Left lung (tissue), 10 donors: ENCODE data around the gene BLMH. TPM values are rescaled to one million over a fixed set of nuclear protein-coding genes. Genes with fewer than 3 reads are reported as not detected.

Source experiments
- ATAC-seq: fragments of 200-7000 bp; cut with Tn5 transposase; one replicate; pipeline ENCODE4 v1.9.1; 2020; ENCODE audit warnings: moderate library complexity
- DNase-seq, 4 donors: peaks; one replicate each; pipeline ENCODE4 v3.0.0-alpha.2; 2013 to 2020
- H3K27ac ChIP-seq, 2 donors: fragments of 200-600 bp; sonication (generic) in 1 of 2; one replicate each; pipeline versions ENCODE4 v1.5.0 to v1.8.0; 2020 to 2021
- H3K27me3 ChIP-seq, 2 donors: fragments of 200-600 bp; sonication (generic) in 1 of 2; one replicate each; pipeline versions ENCODE4 v1.5.0 to v1.8.0; 2020 to 2021
- H3K36me3 ChIP-seq, 2 donors: fragments of 200-600 bp; sonication (generic) in 1 of 2; one replicate each; pipeline versions ENCODE4 v1.5.0 to v1.8.0; 2020 to 2021
- H3K4me1 ChIP-seq, 2 donors: fragments of 200-600 bp; one replicate each; pipeline ENCODE4 v1.8.0; 2021
- H3K4me3 ChIP-seq, 2 donors: fragments of 200-600 bp; sonication (generic) in 1 of 2; one replicate each; pipeline versions ENCODE4 v1.5.0 to v1.8.0; 2020 to 2021; ENCODE audit warnings: mild to moderate bottlenecking in 1 of 2
- H3K9me3 ChIP-seq, 2 donors: fragments of 200-600 bp; sonication (generic) in 1 of 2; one replicate each; pipeline versions ENCODE4 v1.5.0 to v1.8.0; 2020 to 2021
- intact Hi-C, 2 donors: fragments of 100-400 bp; cut with DNase I; formaldehyde crosslinking; loops; one replicate each; pipeline versions ENCODE4 v1.11.2 to v1.14.2; 2022
- polyA plus RNA-seq, 6 donors: library from polyadenylated mRNA; unstranded; fragments of 120-200 nt; gene quantifications; one replicate each; pipeline ENCODE4 v1.2.1, GENCODE V29; 2013; ENCODE audit not compliant: insufficient read length in 6 of 6
- total RNA-seq, 2 donors: library from RNA; stranded (reverse); fragmentation: NEBNext Ultra II Directional; extraction: Animal tissue kit (Norgen Biotek cat#: 25700); gene quantifications; one replicate each; pipeline ENCODE4 v1.2.1, GENCODE V29; 2021
- TF ChIP-seq, protein P1 (sequence below), 2 donors: fragments of 200-600 bp; sonication (generic) in 1 of 2; IDR thresholded peaks; one replicate each; pipeline versions ENCODE4 v1.5.0 to v1.8.0; 2021; ENCODE audit warnings: antibody characterized with exemption in 2 of 2
- donor health status: DM: no; HTN: yes; CAD: no.
- donor health status: DM: no; HTN: no; CAD: no.

Gene BLMH
- total and polyA plus RNA-seq, 8 donors: 30.0 to 77.3 (median 68.8) TPM

GRCh38 chr17:30337393-30337999 lies 45.8 kb upstream of the BLMH start:
- no peaks in the 10 kb centered on the region for H3K36me3 ChIP-seq
- H3K9me3 ChIP-seq: no peaks in the 10 kb centered on the region
- intact Hi-C loops: no loop called here
- H3K4me3 ChIP-seq: no peak overlapping the region
- H3K27me3 ChIP-seq: no peaks in the 10 kb centered on the region
- H3K4me1 ChIP-seq: peaks cover 0 to 37% of the 10 kb centered on the region in 2 donors
- H3K27ac ChIP-seq: peak overlapping the region in 1 of 2 donors; percentile 72
- TF ChIP-seq, protein P1, sequence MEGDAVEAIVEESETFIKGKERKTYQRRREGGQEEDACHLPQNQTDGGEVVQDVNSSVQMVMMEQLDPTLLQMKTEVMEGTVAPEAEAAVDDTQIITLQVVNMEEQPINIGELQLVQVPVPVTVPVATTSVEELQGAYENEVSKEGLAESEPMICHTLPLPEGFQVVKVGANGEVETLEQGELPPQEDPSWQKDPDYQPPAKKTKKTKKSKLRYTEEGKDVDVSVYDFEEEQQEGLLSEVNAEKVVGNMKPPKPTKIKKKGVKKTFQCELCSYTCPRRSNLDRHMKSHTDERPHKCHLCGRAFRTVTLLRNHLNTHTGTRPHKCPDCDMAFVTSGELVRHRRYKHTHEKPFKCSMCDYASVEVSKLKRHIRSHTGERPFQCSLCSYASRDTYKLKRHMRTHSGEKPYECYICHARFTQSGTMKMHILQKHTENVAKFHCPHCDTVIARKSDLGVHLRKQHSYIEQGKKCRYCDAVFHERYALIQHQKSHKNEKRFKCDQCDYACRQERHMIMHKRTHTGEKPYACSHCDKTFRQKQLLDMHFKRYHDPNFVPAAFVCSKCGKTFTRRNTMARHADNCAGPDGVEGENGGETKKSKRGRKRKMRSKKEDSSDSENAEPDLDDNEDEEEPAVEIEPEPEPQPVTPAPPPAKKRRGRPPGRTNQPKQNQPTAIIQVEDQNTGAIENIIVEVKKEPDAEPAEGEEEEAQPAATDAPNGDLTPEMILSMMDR (IDR thresholded peaks at IDR 0.05): no peak
- ATAC-seq (no peak), DNase-seq (no peak)

GRCh38 chr17:30336369-30337171 lies 44.8 kb upstream of the BLMH start:
- peak; percentile 77 for ATAC-seq
- Histone ChIP-seq H3K4me3 (no peak overlapping the region), H3K27me3 (no peaks in the 10 kb centered on the region), H3K36me3 (no peaks in the 10 kb centered on the region), H3K27ac (peak overlapping the region in 1 of 2 donors; percentile 72), H3K9me3 (no peaks in the 10 kb centered on the region), H3K4me1 (peaks cover 0 to 37% of the 10 kb centered on the region in 2 donors)
- DNase-seq: peak in 1 of 4 donors; percentile 26
- intact Hi-C loops: no loop called here
- TF ChIP-seq, protein P1 (IDR thresholded peaks at IDR 0.05): peak; percentile 45 to 50

DNA sequence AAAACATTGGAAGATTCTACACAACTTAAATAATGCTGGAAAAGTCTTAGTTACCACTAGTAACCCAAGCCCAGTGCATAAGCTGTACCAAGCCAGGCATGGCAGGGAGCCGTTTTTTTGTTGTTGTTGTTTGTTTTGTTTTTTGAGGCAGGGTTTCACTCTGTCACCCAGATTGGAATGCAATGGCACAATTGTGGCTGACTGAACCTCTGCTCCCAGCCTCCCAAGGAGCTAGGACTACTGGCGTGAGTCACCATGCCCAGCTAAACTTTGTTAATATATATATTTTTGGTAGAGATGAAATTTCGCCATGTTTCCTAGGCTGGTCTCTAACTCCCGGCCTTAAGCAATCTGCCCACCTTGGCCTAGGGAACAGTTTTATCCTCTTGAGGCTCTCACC lies 42.7 kb upstream of the BLMH start:
- TF ChIP-seq, protein P1 (IDR thresholded peaks at IDR 0.05): no peak
- H3K4me3 ChIP-seq: no peak overlapping the region
- intact Hi-C loops: no loop called here

DNA sequence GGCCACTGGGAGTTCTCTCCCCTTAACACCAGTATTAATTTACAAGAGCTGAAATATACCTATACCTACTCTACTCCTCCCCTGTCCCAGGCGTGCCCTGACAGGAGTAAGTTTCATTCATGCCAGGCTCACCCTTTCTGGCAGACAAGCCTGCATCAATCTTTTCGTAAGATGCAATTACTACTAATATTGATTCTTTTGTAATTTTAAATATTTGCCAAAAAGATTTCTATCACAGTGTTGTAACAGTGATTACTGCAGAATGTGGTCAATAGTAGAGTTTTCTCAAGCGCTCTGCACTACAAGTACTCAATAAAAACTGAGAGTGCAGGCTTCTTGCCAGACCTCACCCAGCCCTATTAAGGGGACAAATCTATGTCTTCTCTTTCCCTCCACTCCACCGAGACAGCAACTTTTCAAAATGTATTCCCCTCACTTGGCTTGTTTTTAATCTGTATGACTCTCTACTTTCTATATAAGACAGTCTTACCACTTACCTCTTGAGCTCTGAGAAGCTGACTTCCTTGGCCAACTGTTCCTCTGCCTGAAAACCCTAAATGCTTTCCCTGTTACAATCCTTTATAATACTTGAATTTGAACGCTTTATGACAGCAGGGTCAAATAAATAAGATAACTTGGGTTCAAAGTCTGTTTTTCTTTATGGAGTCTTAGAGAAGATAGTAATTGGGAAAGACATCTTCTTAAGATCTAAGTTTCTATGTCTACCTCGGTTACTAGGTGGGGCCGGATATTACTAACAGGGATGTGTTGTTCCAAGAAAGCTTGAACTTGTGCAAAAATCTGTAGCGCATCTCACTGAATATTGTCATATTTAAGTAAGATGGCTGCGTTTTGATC lies 42.0 kb upstream of the BLMH start, which contains the start of gene TMIGD1:
Gene TMIGD1 (minus strand): TSS at position 555 of the 858 bp plus-strand sequence. CDS start 1,924 bp downstream, outside the sequence.
- Histone ChIP-seq H3K4me1 (peaks cover 0 to 12% of the 10 kb centered on the region in 2 donors), H3K27ac (no peak within 1 kb of the TSS), H3K9me3 (no peaks in the 10 kb centered on the region), H3K4me3 (no peak within 1 kb of the TSS), H3K36me3 (no peaks in the 10 kb centered on the region), H3K27me3 (no peaks in the 10 kb centered on the region)
- TF ChIP-seq, protein P1 (IDR thresholded peaks at IDR 0.05): no peak
- no peak for ATAC-seq
- intact Hi-C loops: no loop called here
- no peak for DNase-seq

More for the DNA sequence above, 42.7 kb upstream of the BLMH start:
- Histone ChIP-seq H3K4me1 (peaks cover 0 to 16% of the 10 kb centered on the region in 2 donors), H3K9me3 (no peaks in the 10 kb centered on the region), H3K27me3 (no peaks in the 10 kb centered on the region), H3K36me3 (no peaks in the 10 kb centered on the region), H3K27ac (no peak overlapping the region)
- ATAC-seq: no peak
- DNase-seq: no peak
